Measurements from ENCODE around the gene CCDC51. TPM values are rescaled to one million over a fixed set of nuclear protein-coding genes. Genes with fewer than 3 reads are reported as not detected.

CCDC51 gene
- total RNA-seq, 1 donor: 21.2 TPM

DNA sequence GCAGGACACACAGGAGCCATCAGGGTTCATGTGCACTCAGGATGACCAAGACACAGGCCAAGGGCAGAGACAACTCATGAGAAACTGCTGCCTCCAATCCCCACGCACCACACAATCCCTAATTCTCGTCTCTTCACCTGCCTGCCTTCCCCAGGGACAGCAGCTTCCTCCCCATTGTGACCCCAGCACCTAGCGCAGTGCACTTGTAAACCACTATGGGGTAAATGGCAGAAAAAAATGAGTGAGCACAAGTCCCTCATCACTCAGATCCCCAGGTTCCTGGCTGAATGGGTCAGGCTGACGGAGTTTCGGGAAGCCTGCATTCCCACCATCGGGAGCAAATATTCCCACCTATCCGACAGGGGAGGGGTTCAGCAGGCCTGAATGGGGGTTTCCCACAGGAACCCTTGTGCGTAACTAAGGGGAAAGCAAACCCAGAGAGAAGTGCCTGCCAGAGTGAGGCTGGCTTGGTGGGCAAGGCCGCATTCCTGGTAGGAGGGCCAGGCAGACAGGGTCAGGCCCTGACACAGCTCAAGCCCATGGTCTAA, 28.8 kb downstream of the CCDC51 start:
- H3K4me3 ChIP-seq (ENCODE audit: low read depth, low read length): no peak overlapping the region
- DNase-seq (ENCODE audit: low read depth): no peak
- TF ChIP-seq, protein P1, sequence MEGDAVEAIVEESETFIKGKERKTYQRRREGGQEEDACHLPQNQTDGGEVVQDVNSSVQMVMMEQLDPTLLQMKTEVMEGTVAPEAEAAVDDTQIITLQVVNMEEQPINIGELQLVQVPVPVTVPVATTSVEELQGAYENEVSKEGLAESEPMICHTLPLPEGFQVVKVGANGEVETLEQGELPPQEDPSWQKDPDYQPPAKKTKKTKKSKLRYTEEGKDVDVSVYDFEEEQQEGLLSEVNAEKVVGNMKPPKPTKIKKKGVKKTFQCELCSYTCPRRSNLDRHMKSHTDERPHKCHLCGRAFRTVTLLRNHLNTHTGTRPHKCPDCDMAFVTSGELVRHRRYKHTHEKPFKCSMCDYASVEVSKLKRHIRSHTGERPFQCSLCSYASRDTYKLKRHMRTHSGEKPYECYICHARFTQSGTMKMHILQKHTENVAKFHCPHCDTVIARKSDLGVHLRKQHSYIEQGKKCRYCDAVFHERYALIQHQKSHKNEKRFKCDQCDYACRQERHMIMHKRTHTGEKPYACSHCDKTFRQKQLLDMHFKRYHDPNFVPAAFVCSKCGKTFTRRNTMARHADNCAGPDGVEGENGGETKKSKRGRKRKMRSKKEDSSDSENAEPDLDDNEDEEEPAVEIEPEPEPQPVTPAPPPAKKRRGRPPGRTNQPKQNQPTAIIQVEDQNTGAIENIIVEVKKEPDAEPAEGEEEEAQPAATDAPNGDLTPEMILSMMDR (IDR thresholded peaks at IDR 0.05; ENCODE audit: insufficient read depth, low read depth, low read length): no peak

DNA sequence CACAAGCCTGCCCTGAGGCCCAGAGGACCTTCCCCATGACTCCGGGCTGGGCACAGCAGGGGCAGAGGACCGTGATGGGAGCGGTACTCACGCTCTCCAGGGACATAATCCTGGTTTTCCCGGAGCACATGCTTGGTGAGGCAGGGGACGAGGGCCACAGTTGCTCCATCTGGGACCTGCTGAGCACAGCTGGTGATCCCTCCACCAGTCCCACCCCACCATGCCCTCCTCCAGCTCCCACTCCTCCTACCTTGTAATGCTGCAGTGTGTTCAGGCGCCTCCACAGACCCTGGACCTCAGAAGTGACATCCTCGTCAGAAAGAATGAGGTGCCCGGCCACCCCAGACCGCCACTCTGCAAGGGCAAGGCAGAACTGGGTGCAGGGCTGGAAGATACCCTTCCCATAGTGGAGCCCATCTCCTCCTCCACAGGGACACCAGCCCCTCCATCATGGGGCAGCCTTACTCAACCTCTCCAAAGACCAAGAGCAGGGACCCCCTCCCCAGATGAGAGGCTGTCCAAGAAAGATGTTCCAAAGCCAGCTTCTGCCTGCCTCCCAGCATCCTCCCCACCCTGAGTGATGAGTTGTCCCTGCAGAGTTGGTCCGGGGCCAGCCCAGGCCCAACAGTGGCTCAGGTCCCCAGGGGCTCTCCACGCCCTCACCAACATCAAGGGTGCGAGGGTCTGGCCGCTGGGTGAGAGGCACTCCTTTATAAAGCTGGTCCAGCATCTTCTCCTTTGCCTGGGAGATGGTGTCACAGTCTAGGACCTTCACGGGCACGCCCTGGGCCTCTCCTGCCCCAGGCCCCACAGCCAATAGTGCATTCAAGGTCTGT, 29.5 kb downstream of the CCDC51 start:
- no peak for DNase-seq (ENCODE audit: low read depth)
- H3K4me3 ChIP-seq (ENCODE audit: low read depth, low read length): no peak overlapping the region
- TF ChIP-seq, protein P1 (IDR thresholded peaks at IDR 0.05; ENCODE audit: insufficient read depth, low read depth, low read length): no peak

DNA sequence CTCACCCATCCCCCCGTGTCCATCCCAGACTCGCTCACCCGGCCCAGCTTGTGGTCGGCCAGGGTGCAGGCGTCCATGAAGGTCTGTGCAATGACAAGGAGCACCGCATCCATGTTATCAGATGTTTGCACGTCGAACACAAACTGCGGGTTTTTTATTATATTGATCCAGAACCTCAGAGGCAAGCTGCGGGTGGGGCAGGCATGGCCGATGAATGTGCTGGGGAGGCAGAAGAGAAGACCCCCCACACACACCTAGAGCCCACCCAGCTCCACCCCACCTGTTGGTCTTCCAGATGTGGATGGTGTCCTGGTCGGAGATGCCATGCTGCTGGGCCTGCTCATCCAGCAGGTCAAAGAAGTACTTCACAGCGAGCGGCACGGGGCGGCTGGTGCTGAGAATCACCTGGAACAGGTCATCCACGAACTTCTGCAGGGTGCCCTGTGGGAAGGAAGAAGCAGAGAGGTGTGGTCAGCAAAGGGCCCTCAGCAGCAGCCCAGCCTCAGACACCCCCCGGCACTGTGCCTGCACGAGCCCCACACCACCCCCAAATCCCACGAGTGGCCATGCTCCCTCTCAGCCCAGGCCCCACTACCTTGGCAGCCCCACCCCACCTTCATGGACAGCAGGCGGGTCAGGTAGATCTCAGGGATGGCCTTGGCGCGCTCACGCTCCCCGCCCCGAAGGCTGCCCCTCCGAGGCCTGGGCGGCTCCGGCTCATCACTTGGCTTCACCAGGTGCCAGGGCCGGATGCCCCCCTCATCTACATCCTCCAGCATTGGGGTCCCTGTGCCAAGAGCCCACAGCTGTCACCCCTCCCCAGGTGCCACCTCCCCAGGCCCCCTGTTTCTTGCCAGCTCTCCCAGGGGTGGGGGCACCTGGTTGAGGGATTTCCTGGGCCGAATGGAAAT, 30.4 kb downstream of the CCDC51 start:
- H3K4me3 ChIP-seq (ENCODE audit: low read depth, low read length): no peak overlapping the region
- DNase-seq (ENCODE audit: low read depth): no peak
- TF ChIP-seq, protein P1 (IDR thresholded peaks at IDR 0.05; ENCODE audit: insufficient read depth, low read depth, low read length): no peak

DNA sequence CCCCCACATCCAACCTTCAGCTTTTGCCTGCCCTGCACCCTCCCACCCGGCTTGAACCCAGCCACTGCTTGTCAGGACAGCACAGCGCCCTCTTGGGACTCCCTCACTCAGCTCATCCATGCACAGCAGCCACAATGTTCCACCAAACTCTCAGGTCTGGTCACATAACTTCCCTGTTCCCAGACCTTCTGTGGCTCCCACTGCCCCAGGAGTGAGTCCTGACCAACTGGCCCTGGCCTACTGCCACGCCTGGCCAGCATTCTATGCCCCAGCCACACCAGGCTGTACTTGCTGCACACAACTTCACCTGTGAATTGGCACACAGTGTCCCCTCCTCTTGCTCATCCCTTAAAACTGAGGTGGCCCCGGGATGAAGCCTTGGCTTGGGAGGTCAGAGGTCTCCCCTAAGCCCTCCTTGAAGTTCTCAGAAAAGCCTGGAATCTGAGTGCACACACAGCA, 31.1 kb downstream of the CCDC51 start:
- TF ChIP-seq, protein P1 (IDR thresholded peaks at IDR 0.05; ENCODE audit: insufficient read depth, low read depth, low read length): no peak
- DNase-seq (ENCODE audit: low read depth): no peak
- H3K4me3 ChIP-seq (ENCODE audit: low read depth, low read length): no peak overlapping the region

DNA sequence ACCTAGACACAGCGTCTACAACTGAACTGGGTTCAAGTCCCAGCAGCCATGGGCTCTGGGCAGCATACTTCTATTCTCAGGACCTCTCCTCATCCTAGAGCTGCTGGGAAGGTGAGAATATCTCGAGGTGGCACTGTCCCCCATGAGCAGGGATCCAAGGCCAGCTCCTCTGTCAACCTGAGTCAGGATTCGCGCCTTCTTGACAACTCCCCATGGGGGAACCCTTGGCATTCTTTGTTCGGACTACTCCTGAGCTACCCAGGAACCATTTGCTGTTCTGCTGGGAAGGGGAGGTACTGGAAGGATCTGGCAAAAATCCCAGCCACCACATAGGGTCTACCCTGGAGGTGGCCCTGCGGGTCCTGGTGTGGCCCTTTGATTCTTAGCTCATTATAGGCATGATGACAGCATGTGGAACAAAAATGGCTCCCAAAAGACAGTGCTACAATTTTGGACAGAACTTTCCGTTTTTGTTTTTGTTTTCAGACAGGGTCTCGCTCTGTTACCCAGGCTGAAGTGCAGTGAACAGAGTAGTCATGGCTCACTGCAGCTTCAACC, 32.3 kb downstream of the CCDC51 start:
- TF ChIP-seq, protein P1 (IDR thresholded peaks at IDR 0.05; ENCODE audit: insufficient read depth, low read depth, low read length): no peak
- no peak for DNase-seq (ENCODE audit: low read depth)
- no peak overlapping the region for H3K4me3 ChIP-seq (ENCODE audit: low read depth, low read length)
